Measurements from ENCODE around the gene SND1.

Gene SND1

DNA sequence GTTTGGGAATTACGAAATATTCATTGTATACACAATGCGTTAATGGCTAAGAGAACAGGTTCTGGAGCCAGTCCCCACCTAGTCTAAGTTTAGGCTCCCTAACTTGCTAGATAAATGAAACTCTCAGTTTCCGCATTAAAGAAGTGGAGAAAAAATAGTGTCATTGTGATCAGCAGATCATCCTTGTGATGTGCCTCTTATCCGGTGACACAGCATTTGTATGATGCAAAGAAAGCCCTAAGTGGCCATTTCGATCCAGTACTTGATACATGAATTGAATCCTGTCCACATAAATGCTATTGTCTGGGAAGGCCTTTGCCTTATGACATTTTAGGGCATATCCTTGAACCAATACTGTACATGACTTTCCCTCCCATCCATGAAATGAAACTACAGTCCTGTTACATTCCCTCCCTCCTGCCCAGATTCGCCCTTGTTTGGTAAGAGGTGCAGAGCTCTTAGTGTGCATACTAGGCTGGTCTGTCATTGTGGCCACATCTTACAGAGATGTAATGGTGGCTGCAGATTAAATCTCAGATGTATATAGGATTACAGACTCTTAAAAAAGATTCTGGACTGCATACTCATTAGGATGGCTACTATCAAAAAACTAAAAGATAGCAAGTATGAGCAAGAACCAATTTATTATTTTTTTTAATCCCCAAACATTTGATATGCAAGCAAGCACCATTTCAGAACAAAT, 298.4 kb downstream of the SND1 start:
- Histone ChIP-seq H3K9me3 (ENCODE audit: control extremely low read depth in 1 of 5, control insufficient read depth in 4 of 5, insufficient read depth in 2 of 5, low read depth in 1 of 5, low read length in 4 of 5) (no peaks in the 10 kb centered on the region), H3K27me3 (replicated peaks in 2 of 5; ENCODE audit: control insufficient read depth in 4 of 5, insufficient read depth in 5 of 5, low read length in 4 of 5) (no peaks in the 10 kb centered on the region), H3K4me1 (ENCODE audit: control extremely low read depth in 1 of 4, control insufficient read depth in 4 of 4, insufficient read depth in 4 of 4, low read length in 3 of 4) (peaks cover 0 to 2% (median 1%) of the 10 kb centered on the region in 4 experiments), H3K4me3 (ENCODE audit: control insufficient read depth in 1 of 7, extremely low read depth in 1 of 7, insufficient read depth in 4 of 7, low read depth in 2 of 7, low read length in 6 of 7) (no peak overlapping the region), H3K27ac (ENCODE audit: insufficient read depth in 1 of 2, low read depth in 1 of 2, low read length in 2 of 2, poor library complexity in 1 of 2, severe bottlenecking in 2 of 2) (no peak overlapping the region), H3K36me3 (ENCODE audit: control insufficient read depth in 4 of 4, insufficient read depth in 4 of 4, low read length in 3 of 4) (peaks cover 0 to 9% (median 2%) of the 10 kb centered on the region in 4 experiments)
- DNase-seq: no peak
- ChIA-PET POLR2A (interaction anchor here (0.7 kb wide), 1 partner anchor 12 kb away, joined by 3 read pairs; no protein-coding TSS in a partner anchor), CTCF (no interaction called here)
- WGBS (ENCODE audit: insufficient coverage): 100% methylated on average over 5 of the region's 6 CpGs

DNA sequence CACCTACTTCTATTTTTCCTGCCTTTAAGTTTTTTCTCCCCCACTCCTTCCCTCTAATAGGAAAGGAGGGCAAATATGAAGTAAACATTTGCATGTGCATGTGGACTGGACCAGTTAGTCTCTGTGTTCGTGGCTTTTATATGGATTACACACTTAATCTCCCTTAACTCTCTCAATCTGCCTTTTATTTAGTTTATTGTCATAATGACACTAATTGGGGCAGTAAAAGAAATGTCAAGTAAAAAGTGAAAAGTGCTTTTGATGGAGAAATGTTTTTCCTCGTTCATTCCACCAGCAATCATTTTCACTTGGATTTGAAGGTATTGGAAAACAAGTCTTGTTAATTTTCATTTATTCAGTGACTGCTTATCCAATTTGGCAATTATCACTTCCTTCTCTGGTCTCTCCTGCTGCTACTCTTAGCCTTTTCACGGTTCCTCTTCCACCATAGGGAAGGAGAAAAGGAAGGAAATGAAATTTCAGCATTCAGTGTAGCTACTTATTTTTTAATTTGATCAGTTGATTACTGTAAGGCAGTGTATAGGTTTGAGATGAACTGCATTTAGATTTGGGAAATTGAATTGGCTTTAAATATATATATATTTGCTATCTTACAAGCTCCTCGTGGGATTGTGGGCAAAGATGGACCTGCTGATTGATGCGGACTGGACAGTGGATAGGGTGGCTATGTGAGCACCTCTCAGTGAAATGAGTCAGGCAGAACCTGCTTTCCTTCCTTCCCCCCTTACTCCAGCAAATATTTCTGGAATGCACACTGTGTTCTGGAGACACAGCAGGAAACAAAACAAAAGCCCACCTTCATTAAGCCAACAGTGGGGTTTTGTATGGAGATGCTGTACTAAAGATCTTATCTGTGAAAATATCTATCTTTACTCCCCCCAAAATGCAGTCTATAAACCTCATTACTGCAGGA, 301.7 kb downstream of the SND1 start:
- Histone ChIP-seq H3K9me3 (ENCODE audit: control extremely low read depth in 1 of 5, control insufficient read depth in 4 of 5, insufficient read depth in 2 of 5, low read depth in 1 of 5, low read length in 4 of 5) (no peaks in the 10 kb centered on the region), H3K36me3 (ENCODE audit: control insufficient read depth in 4 of 4, insufficient read depth in 4 of 4, low read length in 3 of 4) (peaks cover 0 to 18% (median under 1%) of the 10 kb centered on the region in 4 experiments), H3K4me1 (ENCODE audit: control extremely low read depth in 1 of 4, control insufficient read depth in 4 of 4, insufficient read depth in 4 of 4, low read length in 3 of 4) (no peaks in the 10 kb centered on the region), H3K27ac (ENCODE audit: insufficient read depth in 1 of 2, low read depth in 1 of 2, low read length in 2 of 2, poor library complexity in 1 of 2, severe bottlenecking in 2 of 2) (no peak overlapping the region), H3K4me3 (ENCODE audit: control insufficient read depth in 1 of 7, extremely low read depth in 1 of 7, insufficient read depth in 4 of 7, low read depth in 2 of 7, low read length in 6 of 7) (no peak overlapping the region), H3K27me3 (replicated peaks in 2 of 5; ENCODE audit: control insufficient read depth in 4 of 5, insufficient read depth in 5 of 5, low read length in 4 of 5) (no peaks in the 10 kb centered on the region)
- 67% methylated on average over 1 of the region's 5 CpGs for WGBS (ENCODE audit: insufficient coverage)
- DNase-seq: no peak
- POLR2A ChIA-PET: no interaction called here
- CTCF ChIA-PET: no interaction called here

DNA sequence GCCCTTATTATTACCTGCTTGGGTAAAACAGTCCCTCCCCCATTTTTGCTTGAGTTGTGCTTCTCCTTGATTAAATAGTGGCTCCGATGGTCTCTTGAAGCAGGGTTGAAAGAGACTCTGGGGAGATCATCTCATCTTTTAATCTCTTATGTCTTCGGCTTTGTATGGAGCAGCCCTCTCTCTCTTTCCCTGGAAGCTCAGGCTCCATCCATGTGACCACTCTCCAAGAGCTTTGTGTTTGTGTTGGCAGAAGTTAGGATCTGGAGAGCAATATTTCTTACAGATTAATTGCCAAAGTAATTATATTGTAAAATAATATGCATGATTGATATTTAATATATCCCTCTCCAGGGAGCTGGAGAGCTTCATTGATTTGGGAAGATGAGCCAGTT, 302.4 kb downstream of the SND1 start:
- Histone ChIP-seq H3K27me3 (replicated peaks in 2 of 5; ENCODE audit: control insufficient read depth in 4 of 5, insufficient read depth in 5 of 5, low read length in 4 of 5) (no peaks in the 10 kb centered on the region), H3K4me3 (ENCODE audit: control insufficient read depth in 1 of 7, extremely low read depth in 1 of 7, insufficient read depth in 4 of 7, low read depth in 2 of 7, low read length in 6 of 7) (no peak overlapping the region), H3K27ac (ENCODE audit: insufficient read depth in 1 of 2, low read depth in 1 of 2, low read length in 2 of 2, poor library complexity in 1 of 2, severe bottlenecking in 2 of 2) (no peak overlapping the region), H3K36me3 (ENCODE audit: control insufficient read depth in 4 of 4, insufficient read depth in 4 of 4, low read length in 3 of 4) (peaks cover 0 to 22% (median under 1%) of the 10 kb centered on the region in 4 experiments), H3K4me1 (ENCODE audit: control extremely low read depth in 1 of 4, control insufficient read depth in 4 of 4, insufficient read depth in 4 of 4, low read length in 3 of 4) (no peaks in the 10 kb centered on the region), H3K9me3 (ENCODE audit: control extremely low read depth in 1 of 5, control insufficient read depth in 4 of 5, insufficient read depth in 2 of 5, low read depth in 1 of 5, low read length in 4 of 5) (no peaks in the 10 kb centered on the region)
- WGBS (ENCODE audit: insufficient coverage): 100% methylated on average over 2 of the region's 2 CpGs
- DNase-seq: no peak
- POLR2A ChIA-PET: no interaction called here
- CTCF ChIA-PET: no interaction called here

DNA sequence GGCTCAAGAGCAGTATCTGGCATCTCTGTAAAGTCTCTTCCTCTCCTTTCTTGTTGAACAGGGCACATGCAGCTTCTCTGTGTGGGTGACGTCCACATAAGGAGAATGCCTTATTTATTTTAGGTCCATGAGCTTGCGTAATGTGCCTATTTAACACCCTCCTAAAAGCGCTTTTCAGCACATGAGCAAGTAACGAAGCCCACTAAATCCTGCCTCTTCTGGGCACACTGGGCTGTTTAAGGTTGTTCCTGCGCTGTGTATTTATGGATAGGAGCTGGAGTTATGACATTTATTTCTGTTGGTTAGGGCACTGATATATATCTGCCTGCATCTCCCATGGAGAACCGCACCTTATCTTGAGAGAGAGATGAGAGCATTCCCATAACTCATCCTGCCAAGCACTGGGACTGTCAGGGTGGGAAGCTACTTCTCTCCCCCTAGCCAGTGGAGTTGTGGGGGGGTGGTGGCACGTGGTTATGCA, 303.1 kb downstream of the SND1 start:
- ChIA-PET POLR2A (no interaction called here), CTCF (no interaction called here)
- H3K4me1 ChIP-seq (ENCODE audit: control extremely low read depth in 1 of 4, control insufficient read depth in 4 of 4, insufficient read depth in 4 of 4, low read length in 3 of 4): no peaks in the 10 kb centered on the region
- DNase-seq: no peak
- no peaks in the 10 kb centered on the region for H3K9me3 ChIP-seq (ENCODE audit: control extremely low read depth in 1 of 5, control insufficient read depth in 4 of 5, insufficient read depth in 2 of 5, low read depth in 1 of 5, low read length in 4 of 5)
- no peaks in the 10 kb centered on the region for H3K27me3 ChIP-seq (replicated peaks in 2 of 5; ENCODE audit: control insufficient read depth in 4 of 5, insufficient read depth in 5 of 5, low read length in 4 of 5)
- no peak overlapping the region for H3K4me3 ChIP-seq (ENCODE audit: control insufficient read depth in 1 of 7, extremely low read depth in 1 of 7, insufficient read depth in 4 of 7, low read depth in 2 of 7, low read length in 6 of 7)
- WGBS (ENCODE audit: insufficient coverage): 95% methylated on average over 3 of the region's 7 CpGs
- H3K36me3 ChIP-seq (ENCODE audit: control insufficient read depth in 4 of 4, insufficient read depth in 4 of 4, low read length in 3 of 4): peaks cover 0 to 21% (median 4%) of the 10 kb centered on the region in 4 experiments
- no peak overlapping the region for H3K27ac ChIP-seq (ENCODE audit: insufficient read depth in 1 of 2, low read depth in 1 of 2, low read length in 2 of 2, poor library complexity in 1 of 2, severe bottlenecking in 2 of 2)

DNA sequence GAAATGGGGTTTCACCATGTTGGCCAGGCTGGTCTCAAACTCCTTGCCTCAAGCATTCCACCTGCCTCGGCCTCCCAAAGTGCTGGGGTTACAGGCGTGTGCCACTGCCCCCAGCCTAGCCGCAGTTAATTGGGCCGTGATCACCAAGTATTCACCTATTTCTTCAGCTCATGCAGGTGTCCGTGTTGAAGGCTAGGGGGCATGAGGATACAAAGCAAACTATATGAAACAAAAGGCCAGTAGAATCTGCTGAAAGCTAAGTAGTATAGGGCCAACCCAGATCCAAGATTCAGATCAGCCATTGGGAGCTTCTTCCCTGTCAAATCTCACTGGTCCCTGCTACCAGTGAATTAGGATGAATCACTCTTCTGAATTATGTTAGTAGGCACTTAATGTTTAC, 305.9 kb downstream of the SND1 start:
- WGBS (ENCODE audit: insufficient coverage): 100% methylated on average over 5 of the region's 5 CpGs
- no peak for DNase-seq
- peaks cover 0 to 3% (median 0%) of the 10 kb centered on the region in 5 experiments for H3K9me3 ChIP-seq (ENCODE audit: control extremely low read depth in 1 of 5, control insufficient read depth in 4 of 5, insufficient read depth in 2 of 5, low read depth in 1 of 5, low read length in 4 of 5)
- no peak overlapping the region for H3K27ac ChIP-seq (ENCODE audit: insufficient read depth in 1 of 2, low read depth in 1 of 2, low read length in 2 of 2, poor library complexity in 1 of 2, severe bottlenecking in 2 of 2)
- no peak overlapping the region for H3K4me3 ChIP-seq (ENCODE audit: control insufficient read depth in 1 of 7, extremely low read depth in 1 of 7, insufficient read depth in 4 of 7, low read depth in 2 of 7, low read length in 6 of 7)
- H3K27me3 ChIP-seq (replicated peaks in 2 of 5; ENCODE audit: control insufficient read depth in 4 of 5, insufficient read depth in 5 of 5, low read length in 4 of 5): no peaks in the 10 kb centered on the region
- ChIA-PET POLR2A (no interaction called here), CTCF (no interaction called here)
- H3K4me1 ChIP-seq (ENCODE audit: control extremely low read depth in 1 of 4, control insufficient read depth in 4 of 4, insufficient read depth in 4 of 4, low read length in 3 of 4): no peaks in the 10 kb centered on the region
- peaks cover 0 to 27% (median 6%) of the 10 kb centered on the region in 4 experiments for H3K36me3 ChIP-seq (ENCODE audit: control insufficient read depth in 4 of 4, insufficient read depth in 4 of 4, low read length in 3 of 4)

DNA sequence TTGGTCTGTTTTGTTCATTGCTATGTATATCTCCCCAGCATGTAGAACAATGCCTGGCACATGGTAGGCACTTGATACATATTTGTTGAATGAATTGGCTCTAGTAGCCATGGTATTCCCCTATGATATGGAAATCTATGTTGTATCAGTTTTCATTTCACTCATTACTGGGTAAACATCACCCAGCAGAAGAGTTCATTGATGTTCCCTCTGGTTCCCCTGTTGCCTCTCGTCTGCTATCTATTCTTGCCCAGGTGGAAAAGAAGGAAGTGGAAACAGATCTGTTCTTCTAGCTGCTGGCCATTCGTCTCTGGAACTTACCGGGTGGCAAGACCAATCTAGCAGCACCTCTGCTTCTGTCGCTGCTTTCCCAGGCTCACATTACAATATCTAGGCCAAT, 307.8 kb downstream of the SND1 start:
- Histone ChIP-seq H3K4me3 (ENCODE audit: control insufficient read depth in 1 of 7, extremely low read depth in 1 of 7, insufficient read depth in 4 of 7, low read depth in 2 of 7, low read length in 6 of 7) (no peak overlapping the region), H3K27me3 (replicated peaks in 2 of 5; ENCODE audit: control insufficient read depth in 4 of 5, insufficient read depth in 5 of 5, low read length in 4 of 5) (no peaks in the 10 kb centered on the region), H3K36me3 (ENCODE audit: control insufficient read depth in 4 of 4, insufficient read depth in 4 of 4, low read length in 3 of 4) (peaks cover 0 to 27% (median 5%) of the 10 kb centered on the region in 4 experiments), H3K27ac (ENCODE audit: insufficient read depth in 1 of 2, low read depth in 1 of 2, low read length in 2 of 2, poor library complexity in 1 of 2, severe bottlenecking in 2 of 2) (no peak overlapping the region), H3K9me3 (ENCODE audit: control extremely low read depth in 1 of 5, control insufficient read depth in 4 of 5, insufficient read depth in 2 of 5, low read depth in 1 of 5, low read length in 4 of 5) (peaks cover 0 to 3% (median 0%) of the 10 kb centered on the region in 5 experiments), H3K4me1 (ENCODE audit: control extremely low read depth in 1 of 4, control insufficient read depth in 4 of 4, insufficient read depth in 4 of 4, low read length in 3 of 4) (no peaks in the 10 kb centered on the region)
- 92% methylated on average over 4 of the region's 4 CpGs for WGBS (ENCODE audit: insufficient coverage)
- DNase-seq: peak in 1 of 3 donors; percentile 7
- ChIA-PET POLR2A (no interaction called here), CTCF (interaction anchor here (1.0 to 2.1 kb wide), 2 partner anchors 17 to 19 kb away, joined by 3 to 5 read pairs; no protein-coding TSS in a partner anchor)

Measured in common myeloid progenitor, CD34-positive (primary cell).